Left ventricle myocardium inferior (tissue), 1 donor: ENCODE measurements around the gene TRIM31. TPM values are rescaled to one million over a fixed set of nuclear protein-coding genes. Genes with fewer than 3 reads are reported as not detected.
A peak's percentile ranks its signal among the peaks of the same experiment; 100 is the strongest.

ENCODE experiments used
- DNase-seq: peaks from one replicate; pipeline ENCODE4 v3.0.0-alpha.2; 2020
- H3K27ac ChIP-seq: fragments of 200-600 bp; replicated peaks from 2 replicates; pipeline ENCODE4 v1.8.0; 2021
- H3K27me3 ChIP-seq: fragments of 200-600 bp; 2 replicates; pipeline ENCODE4 v1.8.0; 2021; ENCODE audit warnings: low read depth
- H3K36me3 ChIP-seq: fragments of 200-600 bp; 2 replicates; pipeline ENCODE4 v1.8.0; 2021
- H3K4me1 ChIP-seq: fragments of 200-600 bp; 2 replicates; pipeline ENCODE4 v1.8.0; 2021
- H3K4me3 ChIP-seq: fragments of 200-600 bp; 2 replicates; pipeline ENCODE4 v1.8.0; 2021; ENCODE audit warnings: mild to moderate bottlenecking, moderate library complexity
- H3K9me3 ChIP-seq: fragments of 200-600 bp; replicated peaks from 2 replicates; pipeline ENCODE4 v1.8.0; 2021
- intact Hi-C: fragments of 100-400 bp; cut with micrococcal nuclease; formaldehyde crosslinking; loops from one replicate; pipeline ENCODE4 v1.11.0; 2022
- total RNA-seq: library from RNA; stranded (reverse); fragmentation: NEBNext Ultra II Directional; extraction: Animal tissue kit (Norgen Biotek cat#: 25700); gene quantifications from one replicate; pipeline ENCODE4 v1.2.1, GENCODE V29; 2021
- TF ChIP-seq, protein P1 (sequence below): fragments of 200-600 bp; IDR thresholded peaks from 2 replicates; pipeline ENCODE4 v1.8.0; 2021; ENCODE audit warnings: antibody characterized with exemption, mild to moderate bottlenecking, borderline replicate concordance
- donor health status: DM: no; HTN: yes; CAD: no; lungs with severe emphysema.

TRIM31 gene
- total RNA-seq, 1 donor from 2014 or later, result not detected

DNA sequence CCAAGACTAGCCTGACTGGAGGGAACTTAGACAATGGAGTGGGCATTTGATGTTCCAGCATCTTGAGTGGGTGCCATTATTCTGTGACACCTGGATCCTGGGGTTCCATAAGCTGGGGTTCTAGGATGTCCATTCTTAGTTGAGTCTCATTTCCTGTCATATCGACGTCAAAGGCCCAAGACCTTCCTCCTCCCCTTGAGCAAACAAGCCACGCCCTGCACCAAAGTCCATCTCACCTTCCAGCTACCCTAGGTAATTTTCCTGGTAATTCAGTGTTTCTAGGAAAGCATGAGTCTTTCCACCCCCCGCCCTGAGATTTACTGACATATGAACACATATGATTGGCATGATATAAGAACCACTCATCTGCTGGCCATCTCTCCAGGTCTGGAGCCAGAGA is 22.9 kb upstream of the TRIM31 start, which contains the start of gene TRIM40:
TRIM40 (plus strand) TSS at position 384 of the 400 bp plus-strand sequence. CDS start 897 bp downstream, outside the sequence.
- Histone ChIP-seq H3K4me3 (no peak within 1 kb of the TSS), H3K9me3 (no peaks in the 10 kb centered on the region), H3K27ac (no peak within 1 kb of the TSS), H3K27me3 (peaks cover 97% of the 10 kb centered on the region), H3K4me1 (peaks cover 2% of the 10 kb centered on the region), H3K36me3 (no peaks in the 10 kb centered on the region)
- intact Hi-C loops, result no loop called here
- TF ChIP-seq, protein P1, sequence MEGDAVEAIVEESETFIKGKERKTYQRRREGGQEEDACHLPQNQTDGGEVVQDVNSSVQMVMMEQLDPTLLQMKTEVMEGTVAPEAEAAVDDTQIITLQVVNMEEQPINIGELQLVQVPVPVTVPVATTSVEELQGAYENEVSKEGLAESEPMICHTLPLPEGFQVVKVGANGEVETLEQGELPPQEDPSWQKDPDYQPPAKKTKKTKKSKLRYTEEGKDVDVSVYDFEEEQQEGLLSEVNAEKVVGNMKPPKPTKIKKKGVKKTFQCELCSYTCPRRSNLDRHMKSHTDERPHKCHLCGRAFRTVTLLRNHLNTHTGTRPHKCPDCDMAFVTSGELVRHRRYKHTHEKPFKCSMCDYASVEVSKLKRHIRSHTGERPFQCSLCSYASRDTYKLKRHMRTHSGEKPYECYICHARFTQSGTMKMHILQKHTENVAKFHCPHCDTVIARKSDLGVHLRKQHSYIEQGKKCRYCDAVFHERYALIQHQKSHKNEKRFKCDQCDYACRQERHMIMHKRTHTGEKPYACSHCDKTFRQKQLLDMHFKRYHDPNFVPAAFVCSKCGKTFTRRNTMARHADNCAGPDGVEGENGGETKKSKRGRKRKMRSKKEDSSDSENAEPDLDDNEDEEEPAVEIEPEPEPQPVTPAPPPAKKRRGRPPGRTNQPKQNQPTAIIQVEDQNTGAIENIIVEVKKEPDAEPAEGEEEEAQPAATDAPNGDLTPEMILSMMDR, result no peak
- no peak for DNase-seq

DNA sequence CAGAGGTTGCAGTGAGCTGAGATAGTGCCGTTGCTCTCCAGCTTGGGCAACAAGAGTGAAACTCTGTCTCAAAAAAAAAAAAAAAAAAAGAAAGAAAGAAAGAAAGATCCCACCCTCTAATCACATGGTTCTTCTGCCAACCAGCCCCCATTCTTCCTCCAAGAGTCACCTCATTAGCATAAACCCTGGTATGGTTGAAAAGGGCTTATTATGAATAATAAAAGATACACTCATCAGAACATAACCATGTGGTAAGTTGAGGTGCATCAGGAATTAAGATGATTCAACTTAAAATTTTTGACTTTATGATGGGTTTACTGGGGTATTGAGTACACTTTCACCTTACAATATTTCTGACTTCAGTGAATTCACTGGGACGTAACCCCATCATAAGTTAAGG is 22.3 kb upstream of the TRIM31 start:
- Histone ChIP-seq H3K4me3 (no peak overlapping the region), H3K9me3 (no peaks in the 10 kb centered on the region), H3K4me1 (peaks cover 4% of the 10 kb centered on the region), H3K27me3 (peaks cover 98% of the 10 kb centered on the region), H3K27ac (no peak overlapping the region), H3K36me3 (no peaks in the 10 kb centered on the region)
- no peak for DNase-seq
- intact Hi-C loops, result no loop called here
- TF ChIP-seq, protein P1, result no peak

DNA sequence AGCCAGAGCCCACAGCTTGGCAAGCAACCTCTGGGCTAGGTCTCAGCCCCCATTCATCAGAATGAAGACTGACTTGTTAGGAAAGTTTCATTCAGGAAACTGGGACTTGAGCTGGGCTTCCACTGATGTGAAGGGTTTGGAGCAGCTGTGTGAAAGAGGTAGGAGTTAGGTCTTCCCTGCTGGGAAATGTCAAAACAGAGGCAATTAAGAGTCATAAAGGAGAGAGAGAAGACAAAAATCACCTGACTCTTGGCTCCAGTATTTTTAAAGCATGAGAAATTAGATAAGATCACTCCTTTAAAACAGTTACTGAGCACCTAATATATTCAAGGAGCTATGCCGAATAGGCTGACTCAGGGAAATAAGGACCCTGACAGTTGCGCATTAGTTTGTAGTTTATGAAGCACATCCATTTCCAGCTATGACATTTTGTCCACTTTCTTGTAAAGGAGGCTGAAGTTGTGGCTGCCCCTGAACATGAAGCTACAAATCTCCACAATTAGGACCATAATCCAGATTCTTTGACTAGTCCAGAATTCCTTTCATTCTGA is 19.1 kb upstream of the TRIM31 start:
- H3K4me3 ChIP-seq, result no peak overlapping the region
- H3K9me3 ChIP-seq, result no peaks in the 10 kb centered on the region
- peaks cover 16% of the 10 kb centered on the region for H3K4me1 ChIP-seq
- no peak overlapping the region for H3K27ac ChIP-seq
- peaks cover 100% of the 10 kb centered on the region for H3K27me3 ChIP-seq
- TF ChIP-seq, protein P1, result no peak
- DNase-seq, result no peak
- no peaks in the 10 kb centered on the region for H3K36me3 ChIP-seq
- intact Hi-C loops, result no loop called here

DNA sequence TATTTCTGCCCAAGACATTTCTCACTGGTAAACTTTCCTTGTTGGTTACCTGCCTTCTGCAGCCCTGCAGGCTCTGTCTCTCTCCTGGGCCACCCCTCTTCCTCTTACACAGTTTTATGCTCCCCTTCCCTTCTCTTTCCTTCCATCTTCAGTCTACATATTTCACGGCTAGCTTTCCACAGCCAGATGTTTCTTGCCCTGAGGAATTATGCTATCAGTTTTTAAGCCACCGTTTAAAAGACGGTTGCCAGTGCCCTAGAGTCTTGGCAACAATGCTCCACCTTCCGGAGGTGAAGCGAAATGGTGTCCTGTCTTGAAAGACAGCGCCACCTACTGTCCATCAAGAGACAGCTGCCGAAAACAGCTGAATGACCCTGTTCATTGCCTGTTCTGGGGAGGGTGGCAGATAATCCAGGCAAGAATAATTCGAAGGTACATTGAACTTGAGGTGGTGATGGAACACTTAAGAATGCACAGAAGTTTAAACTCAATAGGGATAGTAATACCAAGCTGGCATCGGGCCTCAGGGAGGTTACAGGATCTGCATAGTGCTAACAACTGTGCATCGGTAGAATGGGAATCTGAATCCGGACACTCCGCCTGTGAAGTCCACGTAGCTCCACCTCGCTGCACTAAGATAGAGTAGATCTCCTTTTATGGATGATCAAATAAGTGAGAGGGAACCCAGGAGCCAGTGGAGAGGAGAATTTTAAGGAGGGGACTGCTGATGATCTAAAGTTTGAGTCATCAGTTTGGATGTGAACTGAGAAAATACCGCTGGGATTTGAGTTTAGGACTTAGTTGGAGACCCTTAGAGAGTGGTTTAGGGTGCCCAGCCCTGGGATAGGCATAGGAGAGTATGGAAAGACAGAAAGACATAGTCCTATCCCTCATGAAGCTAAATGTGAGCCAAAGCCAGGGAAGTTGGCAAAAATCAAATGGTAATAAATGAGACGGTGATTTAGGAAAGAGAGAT is 18.3 kb upstream of the TRIM31 start:
- TF ChIP-seq, protein P1, result peak; percentile 99
- Histone ChIP-seq H3K9me3 (no peaks in the 10 kb centered on the region), H3K27me3 (peaks cover 96% of the 10 kb centered on the region), H3K27ac (no peak overlapping the region), H3K4me1 (peaks cover 16% of the 10 kb centered on the region), H3K4me3 (no peak overlapping the region), H3K36me3 (no peaks in the 10 kb centered on the region)
- DNase-seq, result peak; percentile 31
- intact Hi-C loops, result no loop called here

DNA sequence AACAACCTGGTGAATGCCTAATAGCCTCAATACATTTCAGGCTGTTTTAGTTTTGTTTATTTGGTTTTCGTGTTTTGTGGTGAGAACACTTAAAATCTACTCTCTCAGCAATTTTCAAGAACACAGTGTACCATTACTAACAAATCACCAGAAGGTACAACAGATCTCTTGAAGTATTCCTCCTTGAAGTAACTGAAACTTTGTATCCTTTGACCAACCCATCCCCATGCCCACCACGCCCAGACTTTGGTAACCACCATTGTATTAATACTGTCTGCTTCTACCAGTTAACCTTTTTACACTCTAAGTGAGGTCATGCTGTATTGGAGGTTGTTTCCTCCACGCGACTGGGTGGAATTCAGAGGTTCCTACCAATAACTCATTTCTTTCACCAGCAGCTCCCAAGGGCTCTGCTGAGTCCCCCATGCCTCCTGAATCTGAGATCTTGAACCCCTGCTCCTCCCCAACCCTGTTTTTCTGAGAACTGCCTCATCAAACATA is 17.3 kb upstream of the TRIM31 start:
- H3K27me3 ChIP-seq, result peaks cover 95% of the 10 kb centered on the region
- no peak overlapping the region for H3K27ac ChIP-seq
- TF ChIP-seq, protein P1, result no peak
- peaks cover 16% of the 10 kb centered on the region for H3K4me1 ChIP-seq
- H3K4me3 ChIP-seq, result no peak overlapping the region
- DNase-seq, result no peak
- H3K9me3 ChIP-seq, result no peaks in the 10 kb centered on the region
- no peaks in the 10 kb centered on the region for H3K36me3 ChIP-seq
- intact Hi-C loops, result no loop called here
